Cardiac muscle cell (in vitro differentiated cells and primary cell): ENCODE results near the gene MED13. TPM values are rescaled to one million over a fixed set of nuclear protein-coding genes. Genes with fewer than 3 reads are reported as not detected.
"Not testable (repeated sequence)": the region's sequence is repeated elsewhere in the genome, so short reads cannot be mapped to it uniquely, and the experiment has no call there.

Source experiments
- DNase-seq, 2 donors: peaks; one replicate each; pipeline versions ENCODE4 v3.0.0 to v3.0.0-alpha.2; 2010 to 2017; ENCODE audit warnings: low read depth in 1 of 2, low spot score in 1 of 2
- H3K27ac ChIP-seq: fragments of 200-600 bp; sonication (generic); 2 replicates; pipeline ENCODE4 v1.5.1; 2016
- H3K27me3 ChIP-seq: fragments of 200-600 bp; sonication (generic); 2 replicates; pipeline ENCODE4 v1.6.0; 2016; ENCODE audit warnings: control low read depth
- H3K36me3 ChIP-seq: fragments of 200-600 bp; sonication (generic); 2 replicates; pipeline ENCODE4 v1.5.1; 2016; ENCODE audit warnings: control low read depth
- H3K4me1 ChIP-seq: fragments of 200-600 bp; sonication (generic); 2 replicates; pipeline ENCODE4 v1.8.1; 2017; ENCODE audit warnings: low read depth, mild to moderate bottlenecking, mixed run types
- H3K4me3 ChIP-seq: fragments of 200-600 bp; sonication (generic); 2 replicates; pipeline ENCODE4 v1.5.1; 2016; ENCODE audit warnings: mild to moderate bottlenecking
- H3K9me3 ChIP-seq: fragments of 200-600 bp; sonication (generic); 2 replicates; pipeline ENCODE4 v1.5.1; 2017; ENCODE audit warnings: low read depth, mild to moderate bottlenecking, control low read depth
- CTCF ChIP-seq: IDR thresholded peaks from 2 replicates; pipeline ENCODE4 v1.5.1; 2012; ENCODE audit warnings: low read depth, mild to moderate bottlenecking, low read length
- polyA plus RNA-seq: library from polyadenylated mRNA; unstranded; fragments of >200 nt; fragmentation: Nextera tagmentation; extraction: Ambion mirVana; gene quantifications from 2 replicates; pipeline ENCODE4 v1.2.1, GENCODE V29; 2016
- total RNA-seq: library from RNA; depleted of rRNA; stranded (reverse); fragments of >200 nt; gene quantifications from 2 replicates; pipeline ENCODE4 v1.2.3, GENCODE V29; 2016

Gene MED13
- total and polyA plus RNA-seq, 2 experiments from 2014 or later = 3.3 to 26.9 TPM

- Histone ChIP-seq H3K36me3 (peaks cover 36% of the 10 kb centered on the region), H3K4me3 (no peak overlapping the region)
Observed at GRCh38 chr17:61904094-61904710, 160.9 kb downstream of the MED13 start.

GRCh38 chr17:61903251-61903650, 161.8 kb downstream of the MED13 start:
- H3K4me1 ChIP-seq = no peaks in the 10 kb centered on the region
- no peaks in the 10 kb centered on the region for H3K27me3 ChIP-seq
- no peak for TF ChIP-seq CTCF
- no peaks in the 10 kb centered on the region for H3K9me3 ChIP-seq
- peaks cover 40% of the 10 kb centered on the region for H3K36me3 ChIP-seq
- H3K27ac ChIP-seq = no peak overlapping the region
- DNase-seq = no peak
- H3K4me3 ChIP-seq = no peak overlapping the region

More at GRCh38 chr17:61904094-61904710, 160.9 kb downstream of the MED13 start:
- no peak for DNase-seq
- H3K9me3 ChIP-seq = no peaks in the 10 kb centered on the region
- H3K27ac ChIP-seq = no peak overlapping the region
- no peaks in the 10 kb centered on the region for H3K27me3 ChIP-seq
- TF ChIP-seq CTCF = no peak
- H3K4me1 ChIP-seq = no peaks in the 10 kb centered on the region

- TF ChIP-seq CTCF = no peak
- DNase-seq = no peak
- no peak overlapping the region for H3K27ac ChIP-seq
- no peaks in the 10 kb centered on the region for H3K9me3 ChIP-seq
- no peak overlapping the region for H3K4me3 ChIP-seq
- H3K27me3 ChIP-seq = no peaks in the 10 kb centered on the region
- H3K4me1 ChIP-seq = no peaks in the 10 kb centered on the region
- H3K36me3 ChIP-seq = peaks cover 22% of the 10 kb centered on the region
Observed at GRCh38 chr17:61897548-61898180, 167.4 kb downstream of the MED13 start.

GRCh38 chr17:61895391-61895790, 169.7 kb downstream of the MED13 start:
- no peak for TF ChIP-seq CTCF
- no peak overlapping the region for H3K4me3 ChIP-seq
- no peak overlapping the region for H3K27ac ChIP-seq
- no peaks in the 10 kb centered on the region for H3K9me3 ChIP-seq
- H3K36me3 ChIP-seq = peaks cover 15% of the 10 kb centered on the region
- no peaks in the 10 kb centered on the region for H3K4me1 ChIP-seq
- no peak for DNase-seq
- H3K27me3 ChIP-seq = no peaks in the 10 kb centered on the region

GRCh38 chr17:61894310-61894709, 170.8 kb downstream of the MED13 start:
- H3K9me3 ChIP-seq, H3K4me3 ChIP-seq, H3K4me1 ChIP-seq, H3K27me3 ChIP-seq, H3K27ac ChIP-seq, DNase-seq: not testable (repeated sequence)
- H3K36me3 ChIP-seq = peaks cover 15% of the 10 kb centered on the region

Other genes starting within 250 kb of the MED13 start
- gene BRIP1, start 201.8 kb downstream of the MED13 start, total RNA-seq = 3.1 and 9.2 TPM in 2 replicates
- 3.1 and 3.7 TPM in 2 replicates for gene BRIP1, start 201.8 kb downstream of the MED13 start, polyA plus RNA-seq
- gene INTS2, start 137.3 kb downstream of the MED13 start, total RNA-seq = 9.5 and 12.9 TPM in 2 replicates
- gene INTS2, start 137.3 kb downstream of the MED13 start, polyA plus RNA-seq = 4.2 and 6.9 TPM in 2 replicates